HepG2 (cell line): Measurements from ENCODE around the gene ATXN7L3B. TPM values are rescaled to one million over a fixed set of nuclear protein-coding genes. Genes with fewer than 3 reads are reported as not detected.

Experiments
- ARNT2 ChIP-seq: sonication (generic); formaldehyde crosslinking; IDR thresholded peaks from 2 replicates; pipeline ENCODE4 v1.8.0; 2022; ENCODE audit warnings: mild to moderate bottlenecking, low read depth, missing genetic modification reagents, moderate library complexity
- CBX1 ChIP-seq: IDR thresholded peaks from one replicate; pipeline ENCODE4 v1.6.1; 2016; ENCODE audit warnings: antibody characterized with exemption, low read depth
- CCDC6 ChIP-seq: sonication (generic); formaldehyde crosslinking; IDR thresholded peaks from 2 replicates; pipeline ENCODE4 v1.8.1; 2022; ENCODE audit warnings: mild to moderate bottlenecking, missing genetic modification reagents, moderate library complexity
- GZF1 ChIP-seq: sonication (generic); formaldehyde crosslinking; IDR thresholded peaks from 2 replicates; pipeline ENCODE4 v1.5.1; 2020; ENCODE audit warnings: mild to moderate bottlenecking, missing genetic modification reagents
- KAT2B ChIP-seq: fragments of 150-350 bp; IDR thresholded peaks from 2 replicates; pipeline ENCODE4 v1.6.1; 2014; ENCODE audit warnings: low read depth, low read length, borderline replicate concordance
- KDM1A ChIP-seq: IDR thresholded peaks from 2 replicates; pipeline ENCODE4 v1.6.1; 2016; ENCODE audit warnings: missing compliant biosample characterization
- KDM2A ChIP-seq: sonication (generic); formaldehyde crosslinking; IDR thresholded peaks from 2 replicates; pipeline ENCODE4 v1.4.0; 2020; ENCODE audit warnings: low read depth, missing genetic modification reagents, borderline replicate concordance
- KDM3A ChIP-seq: IDR thresholded peaks from 2 replicates; pipeline ENCODE4 v1.6.1; 2018; ENCODE audit warnings: low read depth, missing compliant biosample characterization
- KLF11 ChIP-seq: IDR thresholded peaks from 2 replicates; pipeline ENCODE4 v1.6.1; 2016; ENCODE audit warnings: missing compliant biosample characterization
- KMT2B ChIP-seq: IDR thresholded peaks from 2 replicates; pipeline ENCODE4 v1.6.1; 2016; ENCODE audit warnings: missing genetic modification reagents, missing compliant biosample characterization
- NBN ChIP-seq: fragments of 450-650 bp; conservative IDR thresholded peaks from 2 replicates; pipeline ENCODE4 v1.6.1; 2017
- NKX3-1 ChIP-seq: sonication (generic); formaldehyde crosslinking; IDR thresholded peaks from 2 replicates; pipeline ENCODE4 v1.5.0; 2020; ENCODE audit warnings: missing genetic modification reagents
- RCOR2 ChIP-seq: IDR thresholded peaks from 2 replicates; pipeline ENCODE4 v1.6.1; 2016; ENCODE audit warnings: missing biosample characterization, missing genetic modification reagents
- SMYD3 ChIP-seq: sonication (generic); formaldehyde crosslinking; IDR thresholded peaks from 2 replicates; pipeline ENCODE4 v1.8.1; 2023; ENCODE audit warnings: mild to moderate bottlenecking, missing genetic modification reagents
- XRCC5 ChIP-seq: fragments of 200-400 bp; formaldehyde crosslinking; optimal IDR thresholded peaks from 2 replicates; pipeline ENCODE3; 2017; ENCODE audit warnings: mild to moderate bottlenecking, low read length
- ZFAT ChIP-seq: sonication (generic); formaldehyde crosslinking; conservative IDR thresholded peaks from 2 replicates; pipeline ENCODE4 v1.8.1; 2023; ENCODE audit warnings: missing genetic modification reagents, inconsistent platforms
- ZNF180 ChIP-seq: sonication (generic); formaldehyde crosslinking; IDR thresholded peaks from 2 replicates; pipeline ENCODE4 v1.4.0; 2020; ENCODE audit warnings: low read depth, missing genetic modification reagents, borderline replicate concordance
- ZNF317 ChIP-seq: sonication (generic); formaldehyde crosslinking; IDR thresholded peaks from 2 replicates; pipeline ENCODE4 v1.5.0; 2020; ENCODE audit warnings: mild to moderate bottlenecking, missing genetic modification reagents
- ZNF367 ChIP-seq: sonication (generic); formaldehyde crosslinking; IDR thresholded peaks from 2 replicates; pipeline ENCODE4 v1.4.0; 2020; ENCODE audit warnings: missing genetic modification reagents, borderline replicate concordance
- ZNF547 ChIP-seq: sonication (generic); formaldehyde crosslinking; IDR thresholded peaks from 2 replicates; pipeline ENCODE4 v1.5.1; 2020; ENCODE audit warnings: mild to moderate bottlenecking, missing genetic modification reagents
- ZNF772 ChIP-seq: sonication (generic); formaldehyde crosslinking; IDR thresholded peaks from 2 replicates; pipeline ENCODE4 v1.5.0; 2020; ENCODE audit warnings: mild to moderate bottlenecking, missing genetic modification reagents
- ZNF775 ChIP-seq: sonication (generic); formaldehyde crosslinking; IDR thresholded peaks from 2 replicates; pipeline ENCODE4 v1.4.0; 2020; ENCODE audit warnings: missing genetic modification reagents, mild to moderate bottlenecking, moderate library complexity, borderline replicate concordance
- ZNF788 ChIP-seq: sonication (generic); formaldehyde crosslinking; IDR thresholded peaks from 2 replicates; pipeline ENCODE4 v1.5.0; 2020; ENCODE audit warnings: mild to moderate bottlenecking, missing genetic modification reagents, borderline replicate concordance
- polyA plus RNA-seq, 8 experiments: library from polyadenylated mRNA; depleted of rRNA in 3 of 8; stranded (reverse) in 7 of 8; unstranded in 1 of 8; fragments of >200 nt; fragmentation: Illumina TruSeq in 4 of 8; extraction: Trizol in 4 of 8; gene quantifications; 2 replicates each; pipeline versions ENCODE4 v1.2.1 to v1.2.3, GENCODE V29; 2011 to 2016; ENCODE audit warnings: low read depth in 4 of 8, missing spikeins in 1 of 8, mixed read lengths in 1 of 8; ENCODE audit not compliant: insufficient read depth in 1 of 8
- total RNA-seq, 5 experiments: library from RNA; depleted of rRNA; stranded (reverse); fragments of >200 nt; fragmentation: Illumina TruSeq; extraction: Trizol; gene quantifications; 2 replicates each; pipeline ENCODE4 v1.2.3, GENCODE V29; 2016; ENCODE audit warnings: low read depth in 1 of 5
- TF ChIP-seq, protein P1 (sequence below): sonication (generic); formaldehyde crosslinking; IDR thresholded peaks from 2 replicates; pipeline ENCODE4 v1.4.0; 2020; ENCODE audit warnings: missing genetic modification reagents, low read depth, mild to moderate bottlenecking, borderline replicate concordance
- TF ChIP-seq, protein P2 (sequence below): sonication (generic); formaldehyde crosslinking; IDR thresholded peaks from 2 replicates; pipeline ENCODE4 v1.5.0; 2020; ENCODE audit warnings: mild to moderate bottlenecking, missing genetic modification reagents, borderline replicate concordance
- TF ChIP-seq, protein P3 (sequence below): sonication (generic); formaldehyde crosslinking; IDR thresholded peaks from 2 replicates; pipeline ENCODE4 v1.9.0; 2021; ENCODE audit warnings: missing genetic modification reagents, mild to moderate bottlenecking, borderline replicate concordance
- TF ChIP-seq, protein P4 (sequence below): sonication (generic); formaldehyde crosslinking; conservative IDR thresholded peaks from 2 replicates; pipeline ENCODE4 v1.8.0; 2022; ENCODE audit warnings: low read depth, missing genetic modification reagents

The ATXN7L3B gene
- total and polyA plus RNA-seq, 2 of the 13 experiments (the other 11 are each of a cell fraction or from before 2014, with no cell fraction given), result 20.1 to 23.8 TPM

DNA sequence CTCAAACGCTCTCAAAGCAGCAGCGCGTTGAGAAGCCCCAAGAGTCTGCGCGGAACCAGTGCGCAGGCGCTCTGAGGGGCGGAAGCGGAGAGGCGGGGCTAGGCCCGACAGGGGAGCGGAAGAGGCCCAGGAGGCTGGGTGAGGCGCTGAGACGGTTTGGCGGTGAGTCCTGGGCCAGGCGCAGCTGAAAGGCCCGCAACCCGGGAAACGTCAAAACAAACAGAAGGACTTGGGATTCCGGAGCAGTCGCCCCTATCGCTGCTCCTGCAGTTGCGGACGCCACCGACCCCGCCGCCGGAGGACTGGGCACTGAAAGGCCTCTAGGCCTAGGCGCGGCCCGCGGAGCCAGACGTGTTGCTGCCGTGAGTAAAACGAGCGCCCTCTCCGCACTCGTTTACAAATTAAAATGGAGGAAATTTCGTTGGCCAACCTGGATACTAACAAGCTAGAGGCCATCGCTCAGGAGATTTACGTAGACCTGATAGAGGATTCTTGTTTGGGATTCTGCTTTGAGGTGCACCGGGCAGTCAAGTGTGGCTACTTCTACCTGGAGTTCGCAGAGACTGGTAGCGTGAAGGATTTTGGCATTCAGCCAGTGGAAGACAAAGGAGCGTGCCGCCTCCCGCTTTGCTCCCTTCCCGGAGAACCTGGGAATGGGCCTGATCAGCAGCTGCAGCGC, at the start of gene ATXN7L3B (continued):
- TF ChIP-seq, protein P1, sequence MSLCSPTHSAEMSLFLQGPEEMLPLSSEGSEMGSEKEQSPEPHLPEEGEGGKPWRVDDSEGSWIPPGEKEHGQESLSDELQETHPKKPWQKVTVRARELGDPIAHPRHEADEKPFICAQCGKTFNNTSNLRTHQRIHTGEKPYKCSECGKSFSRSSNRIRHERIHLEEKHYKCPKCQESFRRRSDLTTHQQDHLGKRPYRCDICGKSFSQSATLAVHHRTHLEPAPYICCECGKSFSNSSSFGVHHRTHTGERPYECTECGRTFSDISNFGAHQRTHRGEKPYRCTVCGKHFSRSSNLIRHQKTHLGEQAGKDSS (CRISPR knock-in tag), result no peak
- TF ChIP-seq CCDC6 (CRISPR knock-in tag) (no peak), ARNT2 (CRISPR knock-in tag) (no peak), KDM1A (CRISPR knock-in tag) (no peak), ZNF772 (CRISPR knock-in tag) (no peak), SMYD3 (CRISPR knock-in tag) (no peak), ZNF547 (CRISPR knock-in tag) (peak; percentile 90), KLF11 (CRISPR knock-in tag) (0 out of 2 replicates have a peak, but pooled peaks have one; percentile 16), ZFAT (CRISPR knock-in tag) (no peak), ZNF317 (CRISPR knock-in tag) (peak; percentile 87; the same call in 1 of the 2 replicates), NBN (no peak), RCOR2 (CRISPR knock-in tag) (no peak), KMT2B (CRISPR knock-in tag) (peak; percentile 70; the same call in 1 of the 2 replicates), ZNF180 (CRISPR knock-in tag) (no peak), ZNF367 (0 out of 2 replicates have a peak, but pooled peaks have one; percentile 15), KAT2B (no peak), ZNF788 (CRISPR knock-in tag) (peak; percentile 58; the same call in 1 of the 2 replicates), NKX3-1 (CRISPR knock-in tag) (no peak), KDM3A (CRISPR knock-in tag) (no peak; the same call in 1 of the 2 replicates), GZF1 (CRISPR knock-in tag) (0 out of 2 replicates have a peak, but pooled peaks have one; percentile 60), KDM2A (CRISPR knock-in tag) (peak; percentile 92), CBX1 (peak; percentile 35), XRCC5 (peak; percentile 20), ZNF775 (CRISPR knock-in tag) (no peak)
- TF ChIP-seq, protein P2, sequence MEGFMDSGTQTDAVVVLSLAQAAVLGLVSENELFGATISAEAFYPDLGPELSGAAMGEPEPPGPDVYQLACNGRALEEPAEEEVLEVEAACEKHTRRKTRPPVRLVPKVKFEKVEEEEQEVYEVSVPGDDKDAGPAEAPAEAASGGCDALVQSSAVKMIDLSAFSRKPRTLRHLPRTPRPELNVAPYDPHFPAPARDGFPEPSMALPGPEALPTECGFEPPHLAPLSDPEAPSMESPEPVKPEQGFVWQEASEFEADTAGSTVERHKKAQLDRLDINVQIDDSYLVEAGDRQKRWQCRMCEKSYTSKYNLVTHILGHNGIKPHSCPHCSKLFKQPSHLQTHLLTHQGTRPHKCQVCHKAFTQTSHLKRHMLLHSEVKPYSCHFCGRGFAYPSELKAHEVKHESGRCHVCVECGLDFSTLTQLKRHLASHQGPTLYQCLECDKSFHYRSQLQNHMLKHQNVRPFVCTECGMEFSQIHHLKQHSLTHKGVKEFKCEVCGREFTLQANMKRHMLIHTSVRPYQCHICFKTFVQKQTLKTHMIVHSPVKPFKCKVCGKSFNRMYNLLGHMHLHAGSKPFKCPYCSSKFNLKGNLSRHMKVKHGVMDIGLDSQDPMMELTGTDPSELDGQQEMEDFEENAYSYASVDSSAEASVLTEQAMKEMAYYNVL (CRISPR knock-in tag), result no peak
- TF ChIP-seq, protein P3, sequence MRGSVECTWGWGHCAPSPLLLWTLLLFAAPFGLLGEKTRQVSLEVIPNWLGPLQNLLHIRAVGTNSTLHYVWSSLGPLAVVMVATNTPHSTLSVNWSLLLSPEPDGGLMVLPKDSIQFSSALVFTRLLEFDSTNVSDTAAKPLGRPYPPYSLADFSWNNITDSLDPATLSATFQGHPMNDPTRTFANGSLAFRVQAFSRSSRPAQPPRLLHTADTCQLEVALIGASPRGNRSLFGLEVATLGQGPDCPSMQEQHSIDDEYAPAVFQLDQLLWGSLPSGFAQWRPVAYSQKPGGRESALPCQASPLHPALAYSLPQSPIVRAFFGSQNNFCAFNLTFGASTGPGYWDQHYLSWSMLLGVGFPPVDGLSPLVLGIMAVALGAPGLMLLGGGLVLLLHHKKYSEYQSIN (CRISPR knock-in tag), result no peak
- TF ChIP-seq, protein P4, sequence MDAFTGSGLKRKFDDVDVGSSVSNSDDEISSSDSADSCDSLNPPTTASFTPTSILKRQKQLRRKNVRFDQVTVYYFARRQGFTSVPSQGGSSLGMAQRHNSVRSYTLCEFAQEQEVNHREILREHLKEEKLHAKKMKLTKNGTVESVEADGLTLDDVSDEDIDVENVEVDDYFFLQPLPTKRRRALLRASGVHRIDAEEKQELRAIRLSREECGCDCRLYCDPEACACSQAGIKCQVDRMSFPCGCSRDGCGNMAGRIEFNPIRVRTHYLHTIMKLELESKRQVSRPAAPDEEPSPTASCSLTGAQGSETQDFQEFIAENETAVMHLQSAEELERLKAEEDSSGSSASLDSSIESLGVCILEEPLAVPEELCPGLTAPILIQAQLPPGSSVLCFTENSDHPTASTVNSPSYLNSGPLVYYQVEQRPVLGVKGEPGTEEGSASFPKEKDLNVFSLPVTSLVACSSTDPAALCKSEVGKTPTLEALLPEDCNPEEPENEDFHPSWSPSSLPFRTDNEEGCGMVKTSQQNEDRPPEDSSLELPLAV, result no peak
